KG1 (cell line): ENCODE data around the gene FOXO6.

Experiments used
- DNase-seq: peaks from one replicate; lab custom pipeline; 2025; lab: John Stamatoyannopoulos, UW

FOXO6 gene

GRCh38 chr1:41383094-41383852, 22.0 kb downstream of the FOXO6 start:
- DNase-seq = no peak

- DNase-seq = no peak
Measured at GRCh38 chr1:41384579-41384978, 23.3 kb downstream of the FOXO6 start.

- DNase-seq = no peak
Measured at GRCh38 chr1:41385398-41386195, 24.4 kb downstream of the FOXO6 start.

GRCh38 chr1:41386196-41386663, 25.0 kb downstream of the FOXO6 start:
- no peak for DNase-seq

- no peak for DNase-seq
Measured at GRCh38 chr1:41387667-41388091, 26.4 kb downstream of the FOXO6 start.

- DNase-seq = no peak
Measured at GRCh38 chr1:41388510-41388909, 27.3 kb downstream of the FOXO6 start.

GRCh38 chr1:41389009-41389408, 27.8 kb downstream of the FOXO6 start:
- no peak for DNase-seq

- no peak for DNase-seq
Measured at GRCh38 chr1:41390166-41390565, 28.9 kb downstream of the FOXO6 start.

- no peak for DNase-seq
Measured at GRCh38 chr1:41390573-41390972, 29.3 kb downstream of the FOXO6 start.

- no peak for DNase-seq
Measured at GRCh38 chr1:41391834-41392527, 30.7 kb downstream of the FOXO6 start.

GRCh38 chr1:41392528-41392924, 31.3 kb downstream of the FOXO6 start:
- no peak for DNase-seq

- DNase-seq = no peak
Measured at GRCh38 chr1:41393716-41394368, 32.6 kb downstream of the FOXO6 start.

- DNase-seq = no peak
Measured at GRCh38 chr1:41394369-41394744, 33.1 kb downstream of the FOXO6 start.

- DNase-seq = no peak
Measured at GRCh38 chr1:41394959-41395956, 34.0 kb downstream of the FOXO6 start.

- DNase-seq = no peak
Measured at GRCh38 chr1:41396084-41396483, 34.9 kb downstream of the FOXO6 start.

- DNase-seq = no peak
Measured at GRCh38 chr1:41397020-41397419, 35.8 kb downstream of the FOXO6 start.

GRCh38 chr1:41397753-41398330, 36.6 kb downstream of the FOXO6 start:
- DNase-seq = no peak

GRCh38 chr1:41399145-41399795, 38.0 kb downstream of the FOXO6 start:
- DNase-seq = no peak

- DNase-seq = no peak
Measured at GRCh38 chr1:41400225-41400624, 39.0 kb downstream of the FOXO6 start.

GRCh38 chr1:41401899-41402298, 40.7 kb downstream of the FOXO6 start:
- no peak for DNase-seq
